ENCODE measurements around the gene MCRS1.

DNA sequence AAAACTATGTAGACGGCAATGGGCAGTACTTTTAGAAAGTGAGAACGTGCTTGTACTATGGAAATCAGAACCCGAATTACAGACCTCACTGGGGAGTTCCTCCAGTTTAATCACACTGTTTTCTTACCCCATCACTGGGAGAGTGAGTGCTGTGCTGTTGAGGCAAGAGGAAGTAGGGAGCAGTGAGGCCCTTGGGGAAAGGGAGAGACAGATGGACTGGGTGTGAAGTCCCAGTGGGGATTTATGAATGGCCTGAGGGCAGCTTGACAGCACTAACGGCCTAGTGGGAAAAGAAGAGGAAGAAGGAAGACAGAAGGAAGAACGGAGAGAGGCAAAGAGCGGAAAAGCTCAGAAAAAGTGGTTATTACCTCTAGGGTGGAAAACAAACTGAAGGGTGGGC is 5.7 kb downstream of the MCRS1 start:
- TF ChIP-seq POLR2AphosphoS5 (IDR thresholded peaks at IDR 0.05) = no peak
- TF ChIP-seq, protein P1, sequence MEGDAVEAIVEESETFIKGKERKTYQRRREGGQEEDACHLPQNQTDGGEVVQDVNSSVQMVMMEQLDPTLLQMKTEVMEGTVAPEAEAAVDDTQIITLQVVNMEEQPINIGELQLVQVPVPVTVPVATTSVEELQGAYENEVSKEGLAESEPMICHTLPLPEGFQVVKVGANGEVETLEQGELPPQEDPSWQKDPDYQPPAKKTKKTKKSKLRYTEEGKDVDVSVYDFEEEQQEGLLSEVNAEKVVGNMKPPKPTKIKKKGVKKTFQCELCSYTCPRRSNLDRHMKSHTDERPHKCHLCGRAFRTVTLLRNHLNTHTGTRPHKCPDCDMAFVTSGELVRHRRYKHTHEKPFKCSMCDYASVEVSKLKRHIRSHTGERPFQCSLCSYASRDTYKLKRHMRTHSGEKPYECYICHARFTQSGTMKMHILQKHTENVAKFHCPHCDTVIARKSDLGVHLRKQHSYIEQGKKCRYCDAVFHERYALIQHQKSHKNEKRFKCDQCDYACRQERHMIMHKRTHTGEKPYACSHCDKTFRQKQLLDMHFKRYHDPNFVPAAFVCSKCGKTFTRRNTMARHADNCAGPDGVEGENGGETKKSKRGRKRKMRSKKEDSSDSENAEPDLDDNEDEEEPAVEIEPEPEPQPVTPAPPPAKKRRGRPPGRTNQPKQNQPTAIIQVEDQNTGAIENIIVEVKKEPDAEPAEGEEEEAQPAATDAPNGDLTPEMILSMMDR (IDR thresholded peaks at IDR 0.05) = no peak
- no peak for TF ChIP-seq POLR2A (IDR thresholded peaks at IDR 0.05)
- TF ChIP-seq EP300 (IDR thresholded peaks at IDR 0.05) = no peak
